GM23338 (cell line): ENCODE results near the gene ITGA4. TPM values are rescaled to one million over a fixed set of nuclear protein-coding genes. Genes with fewer than 3 reads are reported as not detected.

ENCODE experiments used
- ATAC-seq: fragments of 200-7000 bp; cut with Tn5 transposase; 3 replicates; pipeline ENCODE4 v1.9.1; 2020
- DNase-seq: peaks from one replicate; pipeline ENCODE4 v3.0.0-alpha.2; 2015; ENCODE audit warnings: low spot score
- H2AFZ ChIP-seq: fragments of 200-600 bp; sonication (generic); 2 replicates; pipeline ENCODE4 v1.8.0; 2016; ENCODE audit warnings: antibody characterized with exemption, mild to moderate bottlenecking, moderate library complexity
- H3F3A ChIP-seq: fragments of 200-600 bp; sonication (generic); replicated peaks from 2 replicates; pipeline ENCODE4 v1.8.0; 2017; ENCODE audit warnings: antibody characterized with exemption, mixed run types, low read depth
- H3K27ac ChIP-seq: fragments of 200-600 bp; sonication (generic); 2 replicates; pipeline ENCODE4 v1.6.1; 2016; ENCODE audit warnings: low read depth
- H3K27me3 ChIP-seq: fragments of 200-600 bp; sonication (generic); 2 replicates; pipeline ENCODE4 v1.8.0; 2016; ENCODE audit warnings: mild to moderate bottlenecking, mixed run types, moderate library complexity; ENCODE audit not compliant: insufficient read depth
- H3K36me3 ChIP-seq: fragments of 200-600 bp; sonication (generic); 2 replicates; pipeline ENCODE4 v1.8.0; 2016; ENCODE audit warnings: mild to moderate bottlenecking; ENCODE audit not compliant: insufficient read depth
- H3K4me1 ChIP-seq: fragments of 200-600 bp; sonication (generic); 2 replicates; pipeline ENCODE4 v1.8.0; 2016; ENCODE audit warnings: mild to moderate bottlenecking, moderate library complexity; ENCODE audit not compliant: insufficient read depth
- H3K4me2 ChIP-seq: fragments of 200-600 bp; sonication (generic); 2 replicates; pipeline ENCODE4 v1.7.1; 2017; ENCODE audit warnings: mixed run types
- H3K4me3 ChIP-seq: fragments of 200-600 bp; sonication (generic); 2 replicates; pipeline ENCODE4 v1.6.1; 2016; ENCODE audit warnings: mixed run types
- H3K79me2 ChIP-seq: fragments of 200-600 bp; sonication (generic); replicated peaks from 2 replicates; pipeline ENCODE4 v1.8.0; 2017; ENCODE audit warnings: mild to moderate bottlenecking; ENCODE audit not compliant: insufficient read depth
- H3K9me2 ChIP-seq: fragments of 200-600 bp; sonication (generic); 2 replicates; pipeline ENCODE4 v1.8.0; 2017; ENCODE audit not compliant: insufficient read depth
- H4K20me1 ChIP-seq: fragments of 200-600 bp; sonication (generic); replicated peaks from 2 replicates; pipeline ENCODE4 v1.8.0; 2017; ENCODE audit warnings: mild to moderate bottlenecking; ENCODE audit not compliant: insufficient read depth
- H3K27ac Mint-ChIP-seq: 2 replicates; pipeline ENCODE4 v1.8.0; 2020; ENCODE audit warnings: inconsistent platforms, mild to moderate bottlenecking, moderate library complexity, mixed read lengths
- H3K27me3 Mint-ChIP-seq: 3 replicates; pipeline ENCODE4 v1.8.0; 2022; ENCODE audit warnings: low read depth, mild to moderate bottlenecking, moderate library complexity, mixed read lengths, inconsistent platforms; ENCODE audit not compliant: insufficient read depth, poor library complexity
- H3K36me3 Mint-ChIP-seq: 3 replicates; pipeline ENCODE4 v1.8.0; 2021; ENCODE audit warnings: low read depth, mild to moderate bottlenecking, inconsistent platforms, moderate library complexity, mixed read lengths
- H3K4me1 Mint-ChIP-seq: 3 replicates; pipeline ENCODE4 v1.8.0; 2020; ENCODE audit warnings: mild to moderate bottlenecking, inconsistent platforms, mixed read lengths
- H3K4me3 Mint-ChIP-seq: 3 replicates; pipeline ENCODE4 v1.8.0; 2021; ENCODE audit warnings: moderate library complexity, mild to moderate bottlenecking, inconsistent platforms, mixed read lengths
- H3K9me3 Mint-ChIP-seq: 3 replicates; pipeline ENCODE4 v1.8.0; 2020; ENCODE audit warnings: moderate library complexity, mild to moderate bottlenecking, inconsistent platforms, mixed read lengths
- ETS1 ChIP-seq: IDR thresholded peaks from 2 replicates; pipeline ENCODE4 v1.6.1; 2016; ENCODE audit warnings: antibody characterized with exemption
- EZH2 ChIP-seq: fragments of 200-600 bp; sonication (generic); IDR thresholded peaks from one replicate; pipeline ENCODE4 v1.8.0; 2017; ENCODE audit warnings: antibody characterized with exemption, mild to moderate bottlenecking, low read depth; ENCODE audit not compliant: unreplicated experiment
- EZH2phosphoT487 ChIP-seq: fragments of 200-600 bp; sonication (generic); IDR thresholded peaks from one replicate; pipeline ENCODE4 v1.8.1; 2018; ENCODE audit warnings: antibody characterized with exemption; ENCODE audit not compliant: unreplicated experiment
- NANOG ChIP-seq: IDR thresholded peaks from 2 replicates; pipeline ENCODE4 v1.6.1; 2016; ENCODE audit warnings: antibody characterized with exemption, borderline replicate concordance
- POLR2AphosphoS5 ChIP-seq: IDR thresholded peaks from 2 replicates; pipeline ENCODE4 v1.6.1; 2016; ENCODE audit warnings: antibody characterized with exemption, low read depth
- REST ChIP-seq: IDR thresholded peaks from one replicate; pipeline ENCODE4 v1.6.1; 2018; ENCODE audit warnings: antibody characterized with exemption; ENCODE audit not compliant: unreplicated experiment
- STAT1 ChIP-seq: IDR thresholded peaks from one replicate; pipeline ENCODE4 v1.6.1; 2016; ENCODE audit warnings: antibody characterized with exemption; ENCODE audit not compliant: unreplicated experiment
- ZNF114 ChIP-seq: fragments of 250-450 bp; sonication (Bioruptor Pico); IDR thresholded peaks from 2 replicates; pipeline ENCODE4 v1.5.0; 2020; ENCODE audit warnings: mild to moderate bottlenecking, moderate library complexity
- ZNF462 ChIP-seq: fragments of 250-450 bp; sonication (Bioruptor Pico); IDR thresholded peaks from 2 replicates; pipeline ENCODE4 v1.5.0; 2020; ENCODE audit warnings: mild to moderate bottlenecking, moderate library complexity
- polyA plus RNA-seq: library from polyadenylated mRNA; unstranded; fragments of >200 nt; fragmentation: Nextera tagmentation; extraction: Ambion mirVana; gene quantifications from 2 replicates; pipeline ENCODE4 v1.2.1, GENCODE V29; 2016
- total RNA-seq: library from RNA; depleted of rRNA; stranded (reverse); fragments of >200 nt; shearing (Covaris generic); gene quantifications from 2 replicates; pipeline ENCODE4 v1.2.3, GENCODE V29; 2014

ITGA4 gene
- total and polyA plus RNA-seq, 2 experiments from 2014 or later, result 1.2 to 4.6 TPM

- no peaks in the 10 kb centered on the region for H4K20me1 ChIP-seq
- no peaks in the 10 kb centered on the region for H3K79me2 ChIP-seq
- no peak for DNase-seq
- no peaks in the 10 kb centered on the region for H3K27me3 ChIP-seq
- no peak overlapping the region for H3K27ac Mint-ChIP-seq
- no peaks in the 10 kb centered on the region for H3K9me2 ChIP-seq
- no peak overlapping the region for H3K4me2 ChIP-seq
- ATAC-seq, result no peak
- H3K27me3 Mint-ChIP-seq, result peaks cover 2% of the 10 kb centered on the region
- no peaks in the 10 kb centered on the region for H3K36me3 ChIP-seq
- no peaks in the 10 kb centered on the region for H3F3A ChIP-seq
- H3K36me3 Mint-ChIP-seq, result no peaks in the 10 kb centered on the region
- H3K4me3 ChIP-seq, result no peak overlapping the region
- H3K27ac ChIP-seq, result no peak overlapping the region
- no peaks in the 10 kb centered on the region for H3K9me3 Mint-ChIP-seq
- H2AFZ ChIP-seq, result no peak overlapping the region
- no peaks in the 10 kb centered on the region for H3K4me1 ChIP-seq
- no peak overlapping the region for H3K4me3 Mint-ChIP-seq
- no peak for TF ChIP-seq NANOG
- no peak for TF ChIP-seq EZH2
- no peak for TF ChIP-seq REST
- no peak for TF ChIP-seq ETS1
- no peak for TF ChIP-seq ZNF462 (CRISPR knock-in tag)
- TF ChIP-seq ZNF114 (CRISPR knock-in tag), result no peak
- TF ChIP-seq POLR2AphosphoS5, result no peak
- no peak for TF ChIP-seq STAT1
- TF ChIP-seq EZH2phosphoT487, result no peak
- H3K4me1 Mint-ChIP-seq, result peaks cover 6% of the 10 kb centered on the region; the same call in 2 of the 3 replicates
Observed at GRCh38 chr2:181484851-181485637, 27.9 kb downstream of the ITGA4 start.
